IMR-90 (cell line): ENCODE measurements around the gene LAMB2. TPM values are rescaled to one million over a fixed set of nuclear protein-coding genes. Genes with fewer than 3 reads are reported as not detected.

Experiments used
- ATAC-seq: fragments of 200-7000 bp; cut with Tn5 transposase; 2 replicates; pipeline ENCODE4 v1.9.1; 2020; ENCODE audit warnings: low read depth, mild to moderate bottlenecking, moderate library complexity
- BruUV-seq: library from RNA; stranded (reverse); fragments of 400-500 nt; replicated peaks from 2 replicates; lab custom pipeline; 2021; lab: Mats Ljungman, UMichigan
- CTCF ChIA-PET: fragments of 300-600 bp; formaldehyde crosslinking; extraction: SDS; loops from one replicate; lab custom pipeline; 2021; ENCODE audit warnings: antibody characterized with exemption; lab: Yijun Ruan, JAX
- POLR2A ChIA-PET: fragments of 300-600 bp; sonication (Branson Sonifier 250); formaldehyde crosslinking; loops from one replicate; lab custom pipeline; 2022; ENCODE audit warnings: antibody characterized with exemption; ENCODE audit not compliant: unreplicated experiment; lab: Charles Lee
- DNase-seq: peaks from one replicate; pipeline ENCODE4 v3.0.0; 2013
- H2AFZ ChIP-seq: replicated peaks from 2 replicates; pipeline ENCODE3; 2013; ENCODE audit warnings: low read length, mild to moderate bottlenecking; ENCODE audit not compliant: poor library complexity
- H2AK5ac ChIP-seq: 2 replicates; pipeline ENCODE4 v1.6.1; 2013; ENCODE audit warnings: low read depth, low read length, inconsistent platforms
- H2AK9ac ChIP-seq: replicated peaks from 2 replicates; pipeline ENCODE3; 2013; ENCODE audit warnings: mild to moderate bottlenecking, low read depth, low read length, moderate library complexity; ENCODE audit not compliant: poor library complexity
- H2BK120ac ChIP-seq: 2 replicates; pipeline ENCODE4 v1.6.1; 2013; ENCODE audit warnings: low read depth, low read length, inconsistent platforms
- H2BK15ac ChIP-seq: 3 replicates; pipeline ENCODE4 v1.6.1; 2013; ENCODE audit warnings: low read depth, low read length, inconsistent platforms
- H2BK20ac ChIP-seq: 2 replicates; pipeline ENCODE4 v1.6.1; 2013; ENCODE audit warnings: low read depth, mild to moderate bottlenecking, inconsistent platforms, low read length, moderate library complexity
- H2BK5ac ChIP-seq: 2 replicates; pipeline ENCODE4 v1.6.1; 2013; ENCODE audit warnings: mild to moderate bottlenecking, low read depth, low read length, inconsistent platforms; ENCODE audit not compliant: poor library complexity, severe bottlenecking
- H3K14ac ChIP-seq: replicated peaks from 2 replicates; pipeline ENCODE4 v1.6.1; 2013; ENCODE audit warnings: low read depth, low read length, inconsistent platforms
- H3K18ac ChIP-seq: 2 replicates; pipeline ENCODE4 v1.6.1; 2013; ENCODE audit warnings: low read depth, low read length, control low read depth
- H3K23ac ChIP-seq: 2 replicates; pipeline ENCODE4 v1.6.1; 2013; ENCODE audit warnings: low read depth, low read length, inconsistent platforms
- H3K27ac ChIP-seq: 2 replicates; pipeline ENCODE4 v1.5.1; 2013; ENCODE audit warnings: mild to moderate bottlenecking, control low read depth, low read length; ENCODE audit not compliant: insufficient read depth
- H3K27me3 ChIP-seq: 2 replicates; pipeline ENCODE4 v1.6.1; 2013; ENCODE audit warnings: low read length; ENCODE audit not compliant: control insufficient read depth, insufficient read depth
- H3K36me3 ChIP-seq: 2 replicates; pipeline ENCODE4 v1.6.1; 2013; ENCODE audit warnings: low read length, mixed read lengths; ENCODE audit not compliant: control insufficient read depth, insufficient read depth
- H3K4ac ChIP-seq: 2 replicates; pipeline ENCODE4 v1.6.1; 2013; ENCODE audit warnings: low read depth, low read length, inconsistent platforms
- H3K4me1 ChIP-seq: 2 replicates; pipeline ENCODE4 v1.6.1; 2013; ENCODE audit warnings: low read length, mixed read lengths; ENCODE audit not compliant: control insufficient read depth, insufficient read depth
- H3K4me2 ChIP-seq: 2 replicates; pipeline ENCODE4 v1.6.1; 2013; ENCODE audit warnings: low read depth, mild to moderate bottlenecking, control low read depth, low read length, moderate library complexity
- H3K4me3 ChIP-seq: 2 replicates; pipeline ENCODE4 v1.5.1; 2013; ENCODE audit warnings: low read depth, mild to moderate bottlenecking, control low read depth, low read length, moderate library complexity; ENCODE audit not compliant: insufficient read depth
- H3K56ac ChIP-seq: 2 replicates; pipeline ENCODE4 v1.6.1; 2013; ENCODE audit warnings: low read length, inconsistent platforms; ENCODE audit not compliant: insufficient read depth; ENCODE audit errors: extremely low read depth
- H3K79me1 ChIP-seq, 2 experiments: 2 replicates each; pipeline ENCODE4 v1.6.1; 2013; ENCODE audit warnings: low read length in 2 of 2, inconsistent platforms in 1 of 2, low read depth in 1 of 2
- H3K9ac ChIP-seq: 2 replicates; pipeline ENCODE4 v1.6.1; 2013; ENCODE audit warnings: low read depth, low read length, control low read depth
- H3K9me1 ChIP-seq: 2 replicates; pipeline ENCODE4 v1.6.1; 2013; ENCODE audit warnings: low read length, inconsistent platforms; ENCODE audit not compliant: insufficient read depth
- H3K9me3 ChIP-seq: 2 replicates; pipeline ENCODE4 v1.6.1; 2013; ENCODE audit warnings: low read length; ENCODE audit not compliant: control insufficient read depth, insufficient read depth
- H4K20me1 ChIP-seq: 2 replicates; pipeline ENCODE4 v1.6.1; 2013; ENCODE audit warnings: low read length, inconsistent platforms; ENCODE audit not compliant: insufficient read depth
- H4K5ac ChIP-seq: 2 replicates; pipeline ENCODE4 v1.6.1; 2013; ENCODE audit warnings: mild to moderate bottlenecking, low read depth, low read length, control low read depth
- H4K8ac ChIP-seq, 2 experiments: 2 replicates each; pipeline ENCODE4 v1.6.1; 2013; ENCODE audit warnings: low read depth in 2 of 2, low read length in 2 of 2, control low read depth in 1 of 2, inconsistent platforms in 1 of 2
- H4K91ac ChIP-seq: 2 replicates; pipeline ENCODE4 v1.6.1; 2013; ENCODE audit warnings: low read depth, low read length, inconsistent platforms; ENCODE audit not compliant: insufficient read depth
- CTCF ChIP-seq: conservative IDR thresholded peaks from 2 replicates; pipeline ENCODE4 v1.5.1; 2012; ENCODE audit warnings: mild to moderate bottlenecking, low read depth, low read length, improper control_type of control experiment
- MAZ ChIP-seq: IDR thresholded peaks from 2 replicates; pipeline ENCODE4 v1.6.1; 2012; ENCODE audit warnings: low read depth, mild to moderate bottlenecking, low read length, improper control_type of control experiment, moderate library complexity, borderline replicate concordance
- MXI1 ChIP-seq: IDR thresholded peaks from 2 replicates; pipeline ENCODE4 v1.6.1; 2012; ENCODE audit warnings: low read depth, mild to moderate bottlenecking, low read length, moderate library complexity, borderline replicate concordance
- POLR2A ChIP-seq: IDR thresholded peaks from 2 replicates; pipeline ENCODE4 v1.6.1; 2012; ENCODE audit warnings: mild to moderate bottlenecking, low read depth, low read length
- RAD21 ChIP-seq: IDR thresholded peaks from 2 replicates; pipeline ENCODE4 v1.6.1; 2012; ENCODE audit warnings: low read length, improper control_type of control experiment
- RFX5 ChIP-seq: IDR thresholded peaks from 2 replicates; pipeline ENCODE4 v1.8.0; 2012; ENCODE audit warnings: low read depth, mild to moderate bottlenecking, low read length, moderate library complexity
- WGBS, 2 experiments: methylation state at CpG; one replicate each; pipeline versions ENCODE4 v1.1.5 to v1.1.7; 2013; ENCODE audit warnings: missing lambda C conversion rate in 2 of 2; ENCODE audit not compliant: insufficient read length in 1 of 2; ENCODE audit errors: extremely low coverage in 2 of 2; 5-methylcytosine and 5-hydroxymethylcytosine counted together
- dilution Hi-C: fragments of 300-500 bp; cut with HindIII; formaldehyde crosslinking; loops from one replicate; pipeline ENCODE4 v1.14.3; 2018; ENCODE audit warnings: low sequenced_read_pairs; ENCODE audit not compliant: unreplicated experiment
- in situ Hi-C: fragments of 300-500 bp; cut with MboI; formaldehyde crosslinking; loops from 3 replicates; pipeline ENCODE4 v1.14.3; 2019; ENCODE audit warnings: low sequenced_read_pairs, inconsistent platforms, mixed read lengths
- intact Hi-C: fragments of 100-400 bp; cut with micrococcal nuclease; formaldehyde crosslinking; loops from 2 replicates; pipeline ENCODE4 v1.10.0; 2022
- polyA plus RNA-seq, 3 experiments: library from polyadenylated mRNA; depleted of rRNA; stranded (reverse); fragments of >200 nt; gene quantifications; 2 replicates each; pipeline ENCODE4 v1.2.3, GENCODE V29; 2012; ENCODE audit warnings: low replicate concordance in 1 of 3
- total RNA-seq: library from RNA; depleted of rRNA; stranded (reverse); fragments of >200 nt; gene quantifications from 2 replicates; pipeline ENCODE4 v1.2.3, GENCODE V29; 2012

Gene LAMB2
- total and polyA plus RNA-seq, 2 of the 4 experiments (the other 2 are of a cell fraction) = 213 to 570 TPM

DNA sequence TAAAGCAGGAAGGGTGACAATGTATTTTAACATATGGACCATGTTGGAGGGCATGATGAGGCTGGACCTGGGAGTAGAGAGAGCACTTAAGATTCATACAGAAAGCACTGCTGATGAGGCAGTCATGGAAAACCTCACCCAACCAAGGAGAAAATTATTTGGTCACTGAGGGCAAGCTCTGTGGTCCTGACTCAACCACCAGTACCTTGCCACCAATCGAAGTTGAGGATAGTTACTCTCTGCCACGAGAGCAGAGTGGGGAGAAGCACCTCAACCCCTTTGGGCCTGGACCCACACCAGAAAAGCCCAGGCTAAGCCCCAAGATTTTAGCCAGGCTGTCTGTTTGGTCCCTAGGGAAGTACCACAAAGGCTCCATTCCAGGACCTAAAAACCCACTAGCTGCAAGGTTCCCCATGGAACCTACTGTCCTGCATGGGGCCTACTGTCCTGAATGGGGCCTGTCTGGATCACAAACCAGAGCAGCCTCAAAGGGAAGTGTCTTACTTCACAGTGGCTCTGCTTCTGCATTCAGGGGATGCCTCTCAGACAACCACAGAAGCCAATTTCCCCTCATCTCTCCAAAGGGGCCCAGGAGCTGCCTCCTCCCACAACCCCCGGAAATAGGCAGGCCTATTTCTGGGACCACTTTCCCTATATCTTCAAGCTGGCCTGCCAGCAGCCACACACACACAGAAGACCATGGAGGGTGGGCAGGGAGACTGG lies 29.1 kb upstream of the LAMB2 start:
- H2BK5ac ChIP-seq = no peak overlapping the region
- H3K9me3 ChIP-seq = no peaks in the 10 kb centered on the region
- TF ChIP-seq MAZ (no peak), POLR2A (no peak), MXI1 (no peak), RAD21 (no peak), CTCF (no peak), RFX5 (no peak)
- no peak overlapping the region for H3K23ac ChIP-seq
- H3K4me1 ChIP-seq = peaks cover 9% of the 10 kb centered on the region
- H3K4me3 ChIP-seq = no peak overlapping the region
- no peaks in the 10 kb centered on the region for H3K27me3 ChIP-seq
- no peak overlapping the region for H3K56ac ChIP-seq
- dilution Hi-C loops (no loop called here), in situ Hi-C loops (loop anchor here (25.0 kb wide), 1 partner anchor 275 kb away; the partner anchor contains the start of gene NICN1), intact Hi-C loops (no loop called here)
- POLR2A ChIA-PET = no interaction called here
- peaks cover 37 to 64% of the 10 kb centered on the region in 2 experiments for H3K79me1 ChIP-seq
- H4K20me1 ChIP-seq = peaks cover 8% of the 10 kb centered on the region; the same call in 1 of the 2 replicates
- DNase-seq = no peak
- no peak overlapping the region for H3K14ac ChIP-seq
- H2BK15ac ChIP-seq = no peak overlapping the region
- H4K8ac ChIP-seq = no peak overlapping the region
- H3K36me3 ChIP-seq = peaks cover 25% of the 10 kb centered on the region
- no peak overlapping the region for H2BK20ac ChIP-seq
- no peak overlapping the region for H2AK9ac ChIP-seq
- H3K9me1 ChIP-seq = peaks cover 31% of the 10 kb centered on the region
- no peak overlapping the region for H3K9ac ChIP-seq
- H4K91ac ChIP-seq = no peak overlapping the region
- no peak overlapping the region for H2BK120ac ChIP-seq
- no peak overlapping the region for H3K18ac ChIP-seq
- ATAC-seq = no peak
- 100% methylated on average over 1 of the region's 3 CpGs; no CpG with 5 or more reads in 1 of the 2 experiments for WGBS, 2 experiments
- H4K5ac ChIP-seq = no peak overlapping the region
- H2AFZ ChIP-seq = no peak overlapping the region
- no peak overlapping the region for H2AK5ac ChIP-seq
- BruUV-seq = no TSS peak
- H3K4ac ChIP-seq = no peak overlapping the region
- no peak overlapping the region for H3K27ac ChIP-seq
- CTCF ChIA-PET = no interaction called here
- H3K4me2 ChIP-seq = no peak overlapping the region
